ENCODE measurements around the gene CCHCR1.

DNA sequence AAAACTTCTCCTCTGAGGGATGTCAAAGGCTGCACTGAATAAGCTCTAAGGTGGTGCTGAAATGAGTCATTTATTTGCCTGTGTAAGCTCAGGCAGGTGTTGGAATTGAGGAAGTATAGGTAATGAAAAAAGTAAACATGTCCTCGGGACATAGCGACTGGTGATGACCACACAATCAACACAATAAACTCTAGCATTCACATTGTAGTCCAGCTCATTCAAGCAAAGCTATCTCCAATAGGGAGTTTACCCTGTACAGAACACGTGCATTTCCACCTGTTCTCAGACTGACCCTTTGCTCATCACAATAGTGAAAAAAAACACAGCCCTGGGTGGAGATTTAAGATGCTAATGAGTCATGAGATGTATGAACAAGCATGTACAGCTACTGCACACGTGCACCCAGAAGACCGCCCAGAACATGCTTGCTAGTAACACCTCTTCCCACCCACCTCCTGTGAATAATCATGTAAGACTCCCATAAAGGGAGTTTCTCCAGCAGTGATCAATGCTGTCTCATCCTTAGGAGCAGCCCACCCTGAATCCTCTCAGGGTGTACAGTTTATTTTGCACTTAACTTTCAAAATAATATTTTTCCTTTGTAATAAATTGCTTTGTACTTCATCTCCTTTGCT, 45.9 kb upstream of the CCHCR1 start:
- TF ChIP-seq, protein P1, sequence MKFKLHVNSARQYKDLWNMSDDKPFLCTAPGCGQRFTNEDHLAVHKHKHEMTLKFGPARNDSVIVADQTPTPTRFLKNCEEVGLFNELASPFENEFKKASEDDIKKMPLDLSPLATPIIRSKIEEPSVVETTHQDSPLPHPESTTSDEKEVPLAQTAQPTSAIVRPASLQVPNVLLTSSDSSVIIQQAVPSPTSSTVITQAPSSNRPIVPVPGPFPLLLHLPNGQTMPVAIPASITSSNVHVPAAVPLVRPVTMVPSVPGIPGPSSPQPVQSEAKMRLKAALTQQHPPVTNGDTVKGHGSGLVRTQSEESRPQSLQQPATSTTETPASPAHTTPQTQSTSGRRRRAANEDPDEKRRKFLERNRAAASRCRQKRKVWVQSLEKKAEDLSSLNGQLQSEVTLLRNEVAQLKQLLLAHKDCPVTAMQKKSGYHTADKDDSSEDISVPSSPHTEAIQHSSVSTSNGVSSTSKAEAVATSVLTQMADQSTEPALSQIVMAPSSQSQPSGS (CRISPR knock-in tag; IDR thresholded peaks at IDR 0.05), result no peak
- TF ChIP-seq, protein P2, sequence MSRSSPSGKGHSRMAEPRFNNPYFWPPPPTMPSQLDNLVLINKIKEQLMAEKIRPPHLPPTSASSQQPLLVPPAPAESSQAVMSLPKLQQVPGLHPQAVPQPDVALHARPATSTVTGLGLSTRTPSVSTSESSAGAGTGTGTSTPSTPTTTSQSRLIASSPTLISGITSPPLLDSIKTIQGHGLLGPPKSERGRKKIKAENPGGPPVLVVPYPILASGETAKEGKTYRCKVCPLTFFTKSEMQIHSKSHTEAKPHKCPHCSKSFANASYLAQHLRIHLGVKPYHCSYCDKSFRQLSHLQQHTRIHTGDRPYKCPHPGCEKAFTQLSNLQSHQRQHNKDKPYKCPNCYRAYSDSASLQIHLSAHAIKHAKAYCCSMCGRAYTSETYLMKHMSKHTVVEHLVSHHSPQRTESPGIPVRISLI (CRISPR knock-in tag; IDR thresholded peaks at IDR 0.05; ENCODE audit: borderline replicate concordance), result peak; percentile 66; the same call in 1 of the 2 replicates
- TF ChIP-seq ZNF205 (CRISPR knock-in tag; IDR thresholded peaks at IDR 0.05), result no peak
- TF ChIP-seq ZNF235 (CRISPR knock-in tag; IDR thresholded peaks at IDR 0.05; ENCODE audit: borderline replicate concordance), result no peak
- TF ChIP-seq JUNB (CRISPR knock-in tag; IDR thresholded peaks at IDR 0.05; ENCODE audit: borderline replicate concordance), result peak; percentile 76
- TF ChIP-seq POLR2AphosphoS5 (IDR thresholded peaks at IDR 0.05; ENCODE audit: low read depth, low read length), result peak; percentile 22; the same call in 1 of the 2 replicates
- TF ChIP-seq EZH2 (conservative IDR thresholded peaks at IDR 0.05; ENCODE audit: low read depth, low read length), result no peak
- TF ChIP-seq, protein P3, sequence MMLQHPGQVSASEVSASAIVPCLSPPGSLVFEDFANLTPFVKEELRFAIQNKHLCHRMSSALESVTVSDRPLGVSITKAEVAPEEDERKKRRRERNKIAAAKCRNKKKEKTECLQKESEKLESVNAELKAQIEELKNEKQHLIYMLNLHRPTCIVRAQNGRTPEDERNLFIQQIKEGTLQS (CRISPR knock-in tag; IDR thresholded peaks at IDR 0.05), result no peak; the same call in 1 of the 2 replicates

Data from HepG2 (cell line).